ENCODE measurements around the gene SLC25A21. TPM values are rescaled to one million over a fixed set of nuclear protein-coding genes. Genes with fewer than 3 reads are reported as not detected.
"Not testable (repeated sequence)": the region's sequence is repeated elsewhere in the genome, so short reads cannot be mapped to it uniquely, and the experiment has no call there.

SLC25A21 gene
- polyA plus RNA-seq, 3 donors = 0.24 to 0.54 (median 0.34) TPM

- WGBS, 3 donors = 48 to 50% (median 48%) methylated on average over 8 of the region's 8 CpGs
- H3K27ac ChIP-seq (ENCODE audit: low read depth, low read length) = no peak overlapping the region
These were observed 424.8 kb downstream of the SLC25A21 start for GRCh38 chr14:36747411-36748184.

DNA sequence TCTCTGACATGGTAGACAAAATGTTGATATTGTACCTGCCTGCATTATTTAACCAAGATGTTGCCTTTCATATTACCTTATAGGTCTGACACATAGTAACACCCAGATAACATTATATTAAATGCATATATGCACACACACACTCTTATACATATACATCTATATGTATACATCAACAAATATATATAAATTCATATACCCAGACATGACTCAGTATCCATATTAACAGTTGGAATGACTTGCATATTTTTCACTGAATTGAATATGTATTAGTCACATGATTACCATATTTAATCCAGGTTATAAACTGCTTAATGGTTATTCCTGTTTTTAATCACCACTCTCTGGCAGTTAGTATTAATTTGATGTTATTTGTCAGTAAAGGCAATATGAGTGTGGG lies 425.5 kb downstream of the SLC25A21 start:
- H3K27ac ChIP-seq (ENCODE audit: low read depth, low read length) = no peak overlapping the region

DNA sequence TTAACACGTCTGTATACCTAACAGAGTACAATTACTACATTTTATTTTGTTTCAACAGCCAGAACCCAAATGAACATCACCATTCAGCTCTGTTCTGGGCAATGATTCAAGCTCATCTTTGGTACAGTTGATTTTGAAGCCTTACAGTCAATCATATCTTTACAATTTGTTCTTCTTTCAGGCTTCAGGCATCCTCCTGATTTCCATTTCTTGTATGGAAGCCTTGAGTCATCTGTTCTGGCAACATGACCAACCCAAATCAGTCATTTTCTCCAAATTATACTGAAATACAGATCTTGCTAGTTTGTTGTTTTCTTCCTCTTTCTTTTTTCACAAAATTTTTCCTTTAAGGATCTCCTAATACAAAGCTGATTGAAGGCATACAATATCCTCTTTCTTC lies 430.5 kb downstream of the SLC25A21 start:
- no peak overlapping the region for H3K27ac ChIP-seq (ENCODE audit: low read depth, low read length)
- WGBS, 3 donors = 32 to 52% (median 43%) methylated on average over 1 of the region's 1 CpG

- 79 to 84% (median 81%) methylated on average over 7 of the region's 7 CpGs for WGBS, 3 donors
- no peak overlapping the region for H3K27ac ChIP-seq (ENCODE audit: low read depth, low read length)
These were observed 434.1 kb downstream of the SLC25A21 start for GRCh38 chr14:36738269-36738668.

- 86 to 93% (median 87%) methylated on average over 3 of the region's 3 CpGs for WGBS, 3 donors
- H3K27ac ChIP-seq (ENCODE audit: low read depth, low read length) = no peak overlapping the region
These were observed 446.3 kb downstream of the SLC25A21 start for GRCh38 chr14:36726128-36726527.

DNA sequence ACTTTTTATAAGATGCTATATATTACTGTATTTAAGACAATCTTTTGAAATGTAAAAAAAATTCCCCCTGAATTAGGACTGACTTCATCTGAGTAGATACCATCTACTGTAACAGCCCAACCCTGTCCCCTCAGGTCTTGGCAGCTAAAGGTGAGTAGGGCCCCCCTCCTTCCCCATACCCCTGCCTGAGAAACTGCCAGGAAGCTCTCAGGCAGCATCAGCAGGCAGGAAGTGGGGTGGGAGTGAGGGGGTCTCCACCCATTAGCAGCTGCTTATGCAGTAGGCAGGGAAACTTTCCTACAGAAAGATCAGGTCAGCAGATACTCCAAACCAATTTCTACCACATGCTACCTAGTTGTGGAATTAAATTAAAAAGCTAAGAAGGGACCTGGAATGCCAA lies 448.2 kb downstream of the SLC25A21 start:
- H3K27ac ChIP-seq (ENCODE audit: low read depth, low read length) = no peak overlapping the region

DNA sequence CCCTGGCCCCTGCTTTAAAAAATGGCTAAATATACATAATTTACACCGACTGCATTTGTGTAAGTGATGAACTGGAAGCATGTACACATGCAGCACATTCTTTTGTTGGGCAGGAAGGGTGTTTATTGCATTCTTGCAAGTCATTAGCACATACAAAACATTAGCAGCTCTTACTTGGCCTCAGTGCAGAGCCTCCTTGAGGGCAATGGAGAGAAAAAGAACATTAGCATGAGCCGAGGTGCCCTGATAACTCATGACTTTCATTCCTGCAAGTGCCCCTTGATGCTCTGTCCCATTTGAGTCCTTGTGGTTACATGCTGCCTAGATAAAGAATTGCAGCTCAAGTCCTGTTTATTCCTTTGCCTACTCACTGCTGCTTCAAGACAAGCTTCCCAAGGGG lies 448.9 kb downstream of the SLC25A21 start:
- no peak overlapping the region for H3K27ac ChIP-seq (ENCODE audit: low read depth, low read length)
- WGBS, 3 donors = 42 to 59% (median 55%) methylated on average over 2 of the region's 2 CpGs

DNA sequence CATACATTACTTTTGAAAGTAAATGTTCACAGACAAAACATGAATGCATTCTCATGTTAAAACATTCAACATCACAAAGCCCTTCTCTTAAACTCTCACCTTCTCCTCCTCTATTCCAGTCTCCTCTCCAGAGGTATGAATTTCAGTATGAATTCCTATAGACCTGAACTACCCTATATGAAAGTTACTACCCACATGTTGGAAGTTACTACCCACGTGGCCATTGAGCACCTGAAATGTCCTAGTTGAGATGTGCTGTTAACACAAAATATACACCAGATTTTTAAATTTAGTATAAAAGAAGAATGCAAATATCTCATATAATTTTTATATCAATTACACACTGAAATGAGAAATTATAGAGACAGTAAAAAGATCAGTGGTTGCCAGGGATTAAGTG lies 450.5 kb downstream of the SLC25A21 start:
- no peak overlapping the region for H3K27ac ChIP-seq (ENCODE audit: low read depth, low read length)
- 60 to 74% (median 66%) methylated on average over 1 of the region's 1 CpG for WGBS, 3 donors

DNA sequence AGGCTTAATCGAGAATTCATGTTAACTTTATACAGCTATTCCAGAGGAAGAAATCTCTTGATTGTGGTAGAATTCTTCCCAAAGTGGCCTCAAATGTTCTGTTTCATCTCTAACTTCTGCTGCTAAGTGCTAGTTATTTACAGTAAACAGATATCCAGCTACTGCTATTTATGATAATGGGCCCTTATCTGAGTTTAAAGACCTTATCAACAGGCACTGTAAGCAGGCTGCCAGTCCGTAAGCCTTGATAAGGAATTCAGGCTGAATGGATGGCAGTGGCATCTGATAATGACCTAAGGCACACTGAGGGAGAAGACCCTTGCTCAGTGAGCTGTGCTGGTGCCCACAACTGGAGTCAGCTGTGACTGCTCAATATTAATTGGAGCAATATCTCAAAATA lies 451.7 kb downstream of the SLC25A21 start:
- 58 to 78% (median 76%) methylated on average over 2 of the region's 2 CpGs for whole genome bisulfite sequencing, 3 donors

GRCh38 chr14:36719823-36720222 lies 452.6 kb downstream of the SLC25A21 start:
- WGBS, 3 donors = 83 to 92% (median 87%) methylated on average over 7 of the region's 7 CpGs
- no peak overlapping the region for H3K27ac ChIP-seq (ENCODE audit: low read depth, low read length)

More for the DNA sequence above, 451.7 kb downstream of the SLC25A21 start:
- H3K27ac ChIP-seq (ENCODE audit: low read depth, low read length) = no peak overlapping the region

- H3K27ac ChIP-seq (ENCODE audit: low read depth, low read length) = no peak overlapping the region
- WGBS, 3 donors = 24 to 61% (median 59%) methylated on average over 1 of the region's 1 CpG
These were observed 454.2 kb downstream of the SLC25A21 start for GRCh38 chr14:36718216-36718615.

DNA sequence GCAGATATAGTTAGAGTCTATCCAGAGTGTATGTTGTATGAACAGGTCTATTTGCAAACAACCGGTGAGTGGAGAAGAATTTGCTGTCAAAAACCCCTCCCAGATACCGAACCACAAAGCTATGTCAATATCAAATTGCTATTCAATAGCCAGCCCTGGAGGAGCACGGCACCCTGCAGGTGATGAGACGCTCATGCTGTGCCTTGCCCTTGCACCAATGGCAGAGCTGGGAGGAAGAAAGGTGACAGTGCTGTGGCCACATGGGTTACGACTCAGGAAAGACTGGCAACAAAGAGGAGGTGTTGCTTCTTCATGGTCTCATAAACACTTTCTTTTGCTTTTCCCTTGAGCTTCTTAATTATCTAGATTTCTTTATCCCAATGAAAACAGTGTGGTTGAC lies 455.0 kb downstream of the SLC25A21 start:
- WGBS, 3 donors = 26 to 65% (median 58%) methylated on average over 5 of the region's 5 CpGs
- H3K27ac ChIP-seq (ENCODE audit: low read depth, low read length) = no peak overlapping the region

GRCh38 chr14:36716614-36717184 lies 455.7 kb downstream of the SLC25A21 start:
- WGBS, 3 donors = 75 to 78% (median 78%) methylated on average over 7 of the region's 7 CpGs
- no peak overlapping the region for H3K27ac ChIP-seq (ENCODE audit: low read depth, low read length)

DNA sequence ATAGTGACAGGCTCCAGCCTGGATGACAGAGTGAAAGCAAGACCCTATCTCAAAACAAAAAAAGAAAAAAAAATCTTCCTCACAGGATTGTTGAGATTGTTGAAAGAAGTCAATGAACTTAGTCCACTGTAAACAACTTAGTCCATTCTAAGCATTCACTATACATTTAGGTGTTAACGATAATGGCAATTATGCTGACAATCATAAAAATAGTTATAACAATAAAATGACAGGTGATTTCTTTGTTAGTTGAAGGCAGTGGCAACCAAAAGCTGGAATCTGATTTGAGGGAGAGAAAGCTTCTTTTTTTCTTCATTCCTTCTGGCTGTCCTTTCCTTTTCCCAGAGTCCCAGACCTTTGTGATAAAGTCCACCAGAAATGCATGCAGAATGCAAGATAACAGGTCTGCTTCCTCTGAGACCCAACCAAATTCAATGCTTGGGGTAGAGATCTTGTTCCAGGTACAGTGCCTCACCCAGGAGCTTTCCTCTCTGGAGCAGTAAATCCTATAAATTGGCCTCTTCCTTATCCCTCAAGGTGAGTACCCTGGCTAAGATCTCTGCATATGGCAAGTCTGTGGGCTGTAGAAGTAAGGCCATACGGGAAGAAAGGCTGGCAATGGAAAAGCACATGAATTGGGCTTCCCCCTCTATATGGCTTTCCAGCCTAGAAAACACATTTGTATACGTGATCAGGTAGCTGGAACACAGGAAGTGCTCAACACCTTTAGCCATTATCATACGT lies 458.3 kb downstream of the SLC25A21 start:
- WGBS, 3 donors = 67 to 78% (median 77%) methylated on average over 4 of the region's 4 CpGs
- no peak overlapping the region for H3K27ac ChIP-seq (ENCODE audit: low read depth, low read length)

- H3K27ac ChIP-seq (ENCODE audit: low read depth, low read length) = no peak overlapping the region
These were observed 464.8 kb downstream of the SLC25A21 start for GRCh38 chr14:36707570-36707969.

DNA sequence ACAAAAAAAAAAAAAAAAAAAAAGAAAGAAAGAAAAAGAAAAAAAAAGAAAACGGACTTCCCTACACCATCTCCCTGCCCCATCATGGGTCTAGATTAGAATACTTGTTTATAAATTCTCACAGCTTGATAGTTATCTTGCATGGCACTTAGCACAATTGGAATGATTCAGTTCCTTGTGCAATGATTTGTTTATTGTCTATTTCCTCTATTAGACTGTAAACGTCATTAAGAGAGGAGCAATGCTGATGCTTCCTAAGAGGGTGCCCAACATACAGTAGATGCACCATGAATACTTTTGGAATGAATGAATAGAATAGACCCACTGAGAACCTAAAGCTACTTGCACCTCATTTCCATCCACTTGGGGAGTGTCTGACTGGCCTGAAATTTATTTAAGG lies 469.9 kb downstream of the SLC25A21 start:
- no peak overlapping the region for H3K27ac ChIP-seq (ENCODE audit: low read depth, low read length)
- 60 to 67% (median 62%) methylated on average over 2 of the region's 2 CpGs for WGBS, 3 donors

DNA sequence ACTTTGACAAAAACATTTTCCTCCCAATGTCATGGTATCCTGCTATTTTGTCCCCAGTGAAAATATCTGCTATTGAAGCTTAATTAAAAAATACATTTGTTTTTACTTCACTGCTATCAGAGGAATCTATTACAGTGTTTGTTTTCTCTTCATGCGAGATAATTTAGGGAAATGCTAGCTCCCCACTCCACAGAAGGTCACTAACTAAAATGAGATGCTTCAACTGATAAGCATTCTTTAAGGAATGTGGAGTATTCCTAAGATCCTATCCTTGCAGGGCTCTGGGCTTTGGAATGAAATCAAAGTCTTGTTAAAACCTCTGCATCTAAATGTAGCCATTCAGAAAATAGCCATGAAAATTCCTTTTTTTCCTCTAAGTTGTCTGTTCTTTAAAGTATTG lies 471.3 kb downstream of the SLC25A21 start:
- no peak overlapping the region for H3K27ac ChIP-seq (ENCODE audit: low read depth, low read length)
- 40 to 47% (median 43%) methylated on average over 1 of the region's 1 CpG for WGBS, 3 donors

GRCh38 chr14:36700651-36701050 lies 471.8 kb downstream of the SLC25A21 start:
- 80 to 98% (median 93%) methylated on average over 1 of the region's 1 CpG for WGBS, 3 donors

GRCh38 chr14:36699420-36699819 lies 473.0 kb downstream of the SLC25A21 start:
- 41 to 73% (median 72%) methylated on average over 7 of the region's 7 CpGs for WGBS, 3 donors
- not testable (repeated sequence) for H3K27ac ChIP-seq (ENCODE audit: low read depth, low read length)

More at GRCh38 chr14:36700651-36701050, 471.8 kb downstream of the SLC25A21 start:
- no peak overlapping the region for H3K27ac ChIP-seq (ENCODE audit: low read depth, low read length)

Data from adipose tissue (tissue), 3 donors.